Measurements from ENCODE around the gene EXOC2. TPM values are rescaled to one million over a fixed set of nuclear protein-coding genes. Genes with fewer than 3 reads are reported as not detected.

Gene EXOC2
- total and polyA plus RNA-seq, 4 donors: 28.8 to 47.2 (median 31.9) TPM

DNA sequence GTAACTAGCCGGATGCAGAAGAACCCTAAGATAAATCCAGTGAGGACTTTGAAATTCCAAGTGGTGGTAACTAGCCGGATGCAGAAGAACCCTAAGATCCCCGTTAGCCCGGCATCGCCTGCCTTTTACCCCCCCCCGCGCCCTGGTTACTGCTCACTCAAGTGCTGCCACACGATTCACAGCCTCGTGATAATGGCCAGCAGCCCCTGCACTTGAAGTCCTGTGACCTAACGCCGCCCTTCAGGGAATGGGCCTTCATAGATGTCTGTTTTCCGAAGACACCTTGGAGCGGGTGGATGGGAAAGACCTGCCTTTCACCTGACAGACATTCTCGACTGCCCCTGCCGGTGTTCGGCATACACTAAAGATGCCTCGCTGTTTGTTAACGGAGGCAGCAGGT is 163.9 kb downstream of the EXOC2 start:
- Histone ChIP-seq H3K4me1 (ENCODE audit: control insufficient read depth, insufficient read depth, low read length) (peaks cover 4% of the 10 kb centered on the region), H3K9me3 (ENCODE audit: control insufficient read depth, insufficient read depth, low read length) (no peaks in the 10 kb centered on the region), H3K4me3 (ENCODE audit: low read depth, low read length) (no peak overlapping the region), H3K27ac (ENCODE audit: low read depth, low read length) (no peak overlapping the region), H3K36me3 (ENCODE audit: control insufficient read depth, insufficient read depth, low read length) (peaks cover 8% of the 10 kb centered on the region), H3K27me3 (ENCODE audit: control insufficient read depth, insufficient read depth, low read length) (no peaks in the 10 kb centered on the region)
- 91% methylated on average over 18 of the region's 18 CpGs for WGBS (ENCODE audit: insufficient coverage)
- no peak for DNase-seq (ENCODE audit: low read depth in 4 of 6, low spot score in 6 of 6)

DNA sequence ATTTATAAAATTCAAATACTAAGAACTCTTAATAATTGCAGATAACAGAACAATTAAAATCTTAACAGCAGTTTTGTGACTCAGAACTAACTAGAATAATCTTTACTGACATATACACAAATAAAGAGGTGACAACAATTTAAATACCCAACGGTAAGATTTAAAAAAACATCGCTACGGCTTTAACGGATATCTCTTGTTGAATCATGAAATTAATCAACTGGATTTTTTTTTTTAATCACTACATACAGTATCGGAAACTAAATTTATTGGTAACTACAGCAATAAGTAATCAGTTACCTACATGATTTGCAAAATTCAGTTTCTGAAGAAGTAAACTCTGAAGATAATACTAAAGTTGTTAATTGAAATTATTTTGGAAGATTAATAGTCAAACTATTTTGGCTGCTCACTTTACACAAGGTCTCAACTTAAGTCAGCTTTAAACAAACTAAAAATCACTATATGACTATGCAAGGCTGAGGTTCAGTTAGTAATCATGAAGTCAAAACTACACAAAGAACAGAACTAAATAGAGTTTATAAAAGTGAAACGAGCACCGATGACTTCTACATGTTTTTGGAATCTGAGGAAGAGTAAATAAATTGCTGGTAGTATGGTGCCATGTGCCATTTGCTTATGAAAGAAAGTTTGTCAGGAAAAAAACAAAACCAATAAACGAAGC is 164.8 kb downstream of the EXOC2 start:
- no peak overlapping the region for H3K4me3 ChIP-seq (ENCODE audit: low read depth, low read length)
- no peak for DNase-seq (ENCODE audit: low read depth in 4 of 6, low spot score in 6 of 6)
- no CpG with 5 or more reads among the region's 8 CpGs for WGBS (ENCODE audit: insufficient coverage)

GRCh38 chr6:524803-525202 is 168.1 kb downstream of the EXOC2 start:
- no peak overlapping the region for H3K4me3 ChIP-seq (ENCODE audit: low read depth, low read length)
- no peaks in the 10 kb centered on the region for H3K9me3 ChIP-seq (ENCODE audit: control insufficient read depth, insufficient read depth, low read length)
- WGBS (ENCODE audit: insufficient coverage): 63% methylated on average over 3 of the region's 6 CpGs
- H3K36me3 ChIP-seq (ENCODE audit: control insufficient read depth, insufficient read depth, low read length): peaks cover 17% of the 10 kb centered on the region
- H3K4me1 ChIP-seq (ENCODE audit: control insufficient read depth, insufficient read depth, low read length): no peaks in the 10 kb centered on the region
- DNase-seq (ENCODE audit: low read depth in 4 of 6, low spot score in 6 of 6): no peak
- H3K27ac ChIP-seq (ENCODE audit: low read depth, low read length): no peak overlapping the region
- no peaks in the 10 kb centered on the region for H3K27me3 ChIP-seq (ENCODE audit: control insufficient read depth, insufficient read depth, low read length)

More for the DNA sequence above, 164.8 kb downstream of the EXOC2 start:
- no peaks in the 10 kb centered on the region for H3K9me3 ChIP-seq (ENCODE audit: control insufficient read depth, insufficient read depth, low read length)
- H3K36me3 ChIP-seq (ENCODE audit: control insufficient read depth, insufficient read depth, low read length): peaks cover 4% of the 10 kb centered on the region
- no peaks in the 10 kb centered on the region for H3K27me3 ChIP-seq (ENCODE audit: control insufficient read depth, insufficient read depth, low read length)
- peaks cover 4% of the 10 kb centered on the region for H3K4me1 ChIP-seq (ENCODE audit: control insufficient read depth, insufficient read depth, low read length)
- no peak overlapping the region for H3K27ac ChIP-seq (ENCODE audit: low read depth, low read length)

DNA sequence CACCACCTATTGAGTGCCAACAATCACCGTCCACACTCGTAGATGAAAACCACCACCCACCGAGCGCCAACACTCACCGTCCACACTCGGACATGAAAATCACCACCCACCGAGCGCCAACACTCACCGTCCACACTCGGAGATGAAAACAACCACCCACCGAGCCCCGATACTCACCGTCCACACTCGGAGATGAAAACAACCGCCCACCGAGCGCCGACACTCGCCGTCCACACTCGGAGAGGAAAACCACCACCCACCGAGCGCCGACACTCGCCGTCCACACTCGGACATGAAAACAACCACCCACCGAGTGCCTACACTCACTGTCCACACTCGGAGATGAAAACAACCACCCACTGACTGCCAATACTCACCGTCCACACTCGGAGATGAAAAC is 172.1 kb downstream of the EXOC2 start:
- 92% methylated on average over 31 of the region's 31 CpGs for WGBS (ENCODE audit: insufficient coverage)
- Histone ChIP-seq H3K4me3 (ENCODE audit: low read depth, low read length) (no peak overlapping the region), H3K36me3 (ENCODE audit: control insufficient read depth, insufficient read depth, low read length) (peaks cover 17% of the 10 kb centered on the region), H3K27me3 (ENCODE audit: control insufficient read depth, insufficient read depth, low read length) (no peaks in the 10 kb centered on the region), H3K9me3 (ENCODE audit: control insufficient read depth, insufficient read depth, low read length) (no peaks in the 10 kb centered on the region), H3K4me1 (ENCODE audit: control insufficient read depth, insufficient read depth, low read length) (no peaks in the 10 kb centered on the region), H3K27ac (ENCODE audit: low read depth, low read length) (no peak overlapping the region)
- no peak for DNase-seq (ENCODE audit: low read depth in 4 of 6, low spot score in 6 of 6)

- Histone ChIP-seq H3K27ac (ENCODE audit: low read depth, low read length) (no peak overlapping the region), H3K36me3 (ENCODE audit: control insufficient read depth, insufficient read depth, low read length) (peaks cover 20% of the 10 kb centered on the region), H3K4me3 (ENCODE audit: low read depth, low read length) (no peak overlapping the region), H3K4me1 (ENCODE audit: control insufficient read depth, insufficient read depth, low read length) (peaks cover 6% of the 10 kb centered on the region), H3K27me3 (ENCODE audit: control insufficient read depth, insufficient read depth, low read length) (no peaks in the 10 kb centered on the region), H3K9me3 (ENCODE audit: control insufficient read depth, insufficient read depth, low read length) (no peaks in the 10 kb centered on the region)
- no CpG with 5 or more reads among the region's 4 CpGs for WGBS (ENCODE audit: insufficient coverage)
- DNase-seq (ENCODE audit: low read depth in 4 of 6, low spot score in 6 of 6): no peak
These were observed 174.7 kb downstream of the EXOC2 start for GRCh38 chr6:518218-518617.

GRCh38 chr6:516213-516612 is 176.7 kb downstream of the EXOC2 start:
- Histone ChIP-seq H3K27ac (ENCODE audit: low read depth, low read length) (no peak overlapping the region), H3K4me3 (ENCODE audit: low read depth, low read length) (no peak overlapping the region), H3K36me3 (ENCODE audit: control insufficient read depth, insufficient read depth, low read length) (peaks cover 13% of the 10 kb centered on the region), H3K4me1 (ENCODE audit: control insufficient read depth, insufficient read depth, low read length) (peaks cover 12% of the 10 kb centered on the region), H3K9me3 (ENCODE audit: control insufficient read depth, insufficient read depth, low read length) (no peaks in the 10 kb centered on the region), H3K27me3 (ENCODE audit: control insufficient read depth, insufficient read depth, low read length) (no peaks in the 10 kb centered on the region)
- no peak for DNase-seq (ENCODE audit: low read depth in 4 of 6, low spot score in 6 of 6)
- 78% methylated on average over 10 of the region's 11 CpGs for WGBS (ENCODE audit: insufficient coverage)

DNA sequence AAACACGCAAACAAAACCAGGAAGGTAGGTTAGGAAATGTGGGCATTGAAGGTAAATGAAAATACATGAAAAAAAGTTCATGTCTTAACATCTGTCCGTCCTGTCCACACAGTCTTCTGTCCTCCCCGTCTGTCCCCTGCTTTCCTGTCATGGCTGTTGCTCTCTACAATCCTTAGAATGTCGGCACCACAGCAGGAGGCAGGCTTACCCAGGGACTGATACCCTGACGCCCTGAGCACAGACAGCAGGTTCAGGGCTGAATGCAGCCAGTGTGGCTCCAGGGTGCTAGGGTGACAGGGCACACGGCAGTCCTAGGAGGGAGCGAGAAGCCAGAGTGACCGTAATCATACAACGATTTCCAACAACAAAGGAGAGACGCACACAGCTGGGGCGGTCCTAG is 177.7 kb downstream of the EXOC2 start:
- WGBS (ENCODE audit: insufficient coverage): 70% methylated on average over 8 of the region's 11 CpGs
- DNase-seq (ENCODE audit: low read depth in 4 of 6, low spot score in 6 of 6): no peak
- Histone ChIP-seq H3K4me1 (ENCODE audit: control insufficient read depth, insufficient read depth, low read length) (peaks cover 12% of the 10 kb centered on the region), H3K27ac (ENCODE audit: low read depth, low read length) (no peak overlapping the region), H3K4me3 (ENCODE audit: low read depth, low read length) (no peak overlapping the region), H3K27me3 (ENCODE audit: control insufficient read depth, insufficient read depth, low read length) (no peaks in the 10 kb centered on the region), H3K9me3 (ENCODE audit: control insufficient read depth, insufficient read depth, low read length) (no peaks in the 10 kb centered on the region), H3K36me3 (ENCODE audit: control insufficient read depth, insufficient read depth, low read length) (peaks cover 6% of the 10 kb centered on the region)

GRCh38 chr6:514396-514978 is 178.5 kb downstream of the EXOC2 start:
- WGBS (ENCODE audit: insufficient coverage): 95% methylated on average over 11 of the region's 12 CpGs
- Histone ChIP-seq H3K27ac (ENCODE audit: low read depth, low read length) (no peak overlapping the region), H3K4me3 (ENCODE audit: low read depth, low read length) (no peak overlapping the region), H3K4me1 (ENCODE audit: control insufficient read depth, insufficient read depth, low read length) (peaks cover 12% of the 10 kb centered on the region), H3K36me3 (ENCODE audit: control insufficient read depth, insufficient read depth, low read length) (peaks cover 6% of the 10 kb centered on the region), H3K27me3 (ENCODE audit: control insufficient read depth, insufficient read depth, low read length) (no peaks in the 10 kb centered on the region), H3K9me3 (ENCODE audit: control insufficient read depth, insufficient read depth, low read length) (no peaks in the 10 kb centered on the region)
- DNase-seq (ENCODE audit: low read depth in 4 of 6, low spot score in 6 of 6): no peak

- Histone ChIP-seq H3K4me3 (ENCODE audit: low read depth, low read length) (no peak overlapping the region), H3K27me3 (ENCODE audit: control insufficient read depth, insufficient read depth, low read length) (no peaks in the 10 kb centered on the region), H3K36me3 (ENCODE audit: control insufficient read depth, insufficient read depth, low read length) (peaks cover 6% of the 10 kb centered on the region), H3K27ac (ENCODE audit: low read depth, low read length) (no peak overlapping the region), H3K4me1 (ENCODE audit: control insufficient read depth, insufficient read depth, low read length) (peaks cover 12% of the 10 kb centered on the region), H3K9me3 (ENCODE audit: control insufficient read depth, insufficient read depth, low read length) (no peaks in the 10 kb centered on the region)
- no peak for DNase-seq (ENCODE audit: low read depth in 4 of 6, low spot score in 6 of 6)
- WGBS (ENCODE audit: insufficient coverage): 84% methylated on average over 2 of the region's 3 CpGs
These were observed 179.0 kb downstream of the EXOC2 start for GRCh38 chr6:513961-514360.

DNA sequence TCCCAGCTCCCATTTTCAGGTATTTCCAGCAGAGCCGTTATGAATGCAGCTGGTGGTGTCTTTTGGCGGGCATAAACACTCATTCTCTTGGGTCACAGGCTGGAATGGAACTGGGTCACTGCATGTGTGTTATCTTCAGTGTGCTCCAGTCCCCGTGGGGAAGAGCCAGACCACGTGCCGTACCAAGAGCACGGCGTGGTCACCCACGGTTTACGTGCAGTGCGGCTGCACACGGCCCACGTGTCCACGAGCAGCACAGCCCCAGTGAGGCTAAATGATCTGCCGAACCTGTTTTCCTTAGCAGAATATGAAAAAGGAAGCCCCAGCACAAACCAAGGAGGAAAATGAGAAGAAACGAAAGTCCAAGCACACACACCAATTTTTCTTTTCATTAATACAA is 179.9 kb downstream of the EXOC2 start:
- H3K36me3 ChIP-seq (ENCODE audit: control insufficient read depth, insufficient read depth, low read length): peaks cover 6% of the 10 kb centered on the region
- no peaks in the 10 kb centered on the region for H3K9me3 ChIP-seq (ENCODE audit: control insufficient read depth, insufficient read depth, low read length)
- H3K27me3 ChIP-seq (ENCODE audit: control insufficient read depth, insufficient read depth, low read length): no peaks in the 10 kb centered on the region
- no peak overlapping the region for H3K27ac ChIP-seq (ENCODE audit: low read depth, low read length)
- DNase-seq (ENCODE audit: low read depth in 4 of 6, low spot score in 6 of 6): no peak
- H3K4me3 ChIP-seq (ENCODE audit: low read depth, low read length): no peak overlapping the region
- 95% methylated on average over 14 of the region's 15 CpGs for WGBS (ENCODE audit: insufficient coverage)
- H3K4me1 ChIP-seq (ENCODE audit: control insufficient read depth, insufficient read depth, low read length): peaks cover 12% of the 10 kb centered on the region

All from spinal cord (tissue), 10 donors.